PFSK-1 (cell line): ENCODE measurements around the gene SLC6A7.

Source experiments
- FOXP2 ChIP-seq: optimal IDR thresholded peaks from 2 replicates; pipeline ENCODE3; 2011; ENCODE audit warnings: borderline replicate concordance, control low read depth, inconsistent platforms; ENCODE audit not compliant: insufficient read depth; ENCODE audit errors: extremely low read length, extremely low read depth
- POLR2AphosphoS5 ChIP-seq: IDR thresholded peaks from 2 replicates; pipeline ENCODE4 v1.6.1; 2012; ENCODE audit warnings: low read depth, mild to moderate bottlenecking, control low read depth, low read length, moderate library complexity
- SIN3A ChIP-seq: IDR thresholded peaks from 2 replicates; pipeline ENCODE4 v1.6.1; 2012; ENCODE audit warnings: mild to moderate bottlenecking, low read length, moderate library complexity, borderline replicate concordance; ENCODE audit not compliant: insufficient read depth
- TAF1 ChIP-seq: IDR thresholded peaks from 2 replicates; pipeline ENCODE4 v1.6.1; 2012; ENCODE audit warnings: low read length, control low read depth, borderline replicate concordance; ENCODE audit not compliant: insufficient read depth
- TF ChIP-seq, protein P1 (sequence below), 2 experiments: IDR thresholded peaks; 2 replicates each; pipeline versions ENCODE4 v1.6.1 to v1.8.0; 2011 to 2012; ENCODE audit warnings: low read depth in 2 of 2, low read length in 2 of 2, control low read depth in 1 of 2, inconsistent platforms in 1 of 2, mild to moderate bottlenecking in 1 of 2, moderate library complexity in 1 of 2; ENCODE audit not compliant: insufficient read depth in 1 of 2

Gene SLC6A7

DNA sequence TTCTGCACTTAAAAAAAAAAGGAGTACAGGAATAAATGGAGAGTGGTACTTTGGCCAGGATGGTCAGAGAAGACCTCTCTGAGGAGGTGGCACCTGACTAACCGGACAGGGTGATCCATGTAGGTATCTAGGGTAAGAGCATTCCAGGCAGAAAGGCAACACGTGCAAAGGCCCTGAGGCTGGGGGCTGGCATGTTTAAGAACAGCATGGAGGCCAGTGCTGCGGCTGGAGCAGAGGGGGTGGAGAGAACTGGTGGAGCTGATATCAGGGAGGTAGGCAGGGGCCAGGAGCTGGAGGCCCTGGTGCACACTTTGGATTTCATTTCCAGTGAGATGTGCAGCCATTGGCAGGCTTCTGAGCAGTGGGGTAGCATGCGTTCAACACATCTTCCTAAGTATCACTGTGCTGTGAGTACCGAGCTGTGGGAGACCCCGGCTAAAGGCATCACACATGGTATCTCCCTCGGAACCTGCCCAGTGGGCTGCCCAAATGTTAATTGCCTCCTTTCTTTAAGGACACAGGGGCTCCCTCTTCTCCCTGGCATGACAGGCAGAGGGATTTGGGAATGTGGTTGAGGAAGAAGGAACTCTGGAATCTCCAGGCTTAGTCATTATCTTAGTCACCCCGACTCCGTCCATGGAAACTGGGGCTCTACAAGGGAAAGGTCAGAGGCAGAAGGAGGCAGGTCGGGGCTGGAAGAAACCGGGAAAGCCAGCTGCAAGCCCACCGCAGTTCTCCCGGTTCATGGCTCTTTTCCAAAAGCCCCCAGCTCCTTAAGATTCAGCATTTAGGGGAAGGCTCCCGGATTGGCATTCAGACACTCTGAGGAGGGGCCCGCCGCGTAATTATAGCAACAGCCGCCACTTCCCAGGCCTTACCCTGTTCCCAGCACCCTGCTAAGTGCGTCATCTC lies 18.6 kb downstream of the SLC6A7 start:
- TF ChIP-seq TAF1 (no peak), POLR2AphosphoS5 (no peak), FOXP2 (no peak)
- TF ChIP-seq, protein P1, sequence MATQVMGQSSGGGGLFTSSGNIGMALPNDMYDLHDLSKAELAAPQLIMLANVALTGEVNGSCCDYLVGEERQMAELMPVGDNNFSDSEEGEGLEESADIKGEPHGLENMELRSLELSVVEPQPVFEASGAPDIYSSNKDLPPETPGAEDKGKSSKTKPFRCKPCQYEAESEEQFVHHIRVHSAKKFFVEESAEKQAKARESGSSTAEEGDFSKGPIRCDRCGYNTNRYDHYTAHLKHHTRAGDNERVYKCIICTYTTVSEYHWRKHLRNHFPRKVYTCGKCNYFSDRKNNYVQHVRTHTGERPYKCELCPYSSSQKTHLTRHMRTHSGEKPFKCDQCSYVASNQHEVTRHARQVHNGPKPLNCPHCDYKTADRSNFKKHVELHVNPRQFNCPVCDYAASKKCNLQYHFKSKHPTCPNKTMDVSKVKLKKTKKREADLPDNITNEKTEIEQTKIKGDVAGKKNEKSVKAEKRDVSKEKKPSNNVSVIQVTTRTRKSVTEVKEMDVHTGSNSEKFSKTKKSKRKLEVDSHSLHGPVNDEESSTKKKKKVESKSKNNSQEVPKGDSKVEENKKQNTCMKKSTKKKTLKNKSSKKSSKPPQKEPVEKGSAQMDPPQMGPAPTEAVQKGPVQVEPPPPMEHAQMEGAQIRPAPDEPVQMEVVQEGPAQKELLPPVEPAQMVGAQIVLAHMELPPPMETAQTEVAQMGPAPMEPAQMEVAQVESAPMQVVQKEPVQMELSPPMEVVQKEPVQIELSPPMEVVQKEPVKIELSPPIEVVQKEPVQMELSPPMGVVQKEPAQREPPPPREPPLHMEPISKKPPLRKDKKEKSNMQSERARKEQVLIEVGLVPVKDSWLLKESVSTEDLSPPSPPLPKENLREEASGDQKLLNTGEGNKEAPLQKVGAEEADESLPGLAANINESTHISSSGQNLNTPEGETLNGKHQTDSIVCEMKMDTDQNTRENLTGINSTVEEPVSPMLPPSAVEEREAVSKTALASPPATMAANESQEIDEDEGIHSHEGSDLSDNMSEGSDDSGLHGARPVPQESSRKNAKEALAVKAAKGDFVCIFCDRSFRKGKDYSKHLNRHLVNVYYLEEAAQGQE (IDR thresholded peaks at IDR 0.05; ENCODE audit: insufficient read depth in 1 of 2, low read depth in 2 of 2, low read length in 2 of 2): no peak

DNA sequence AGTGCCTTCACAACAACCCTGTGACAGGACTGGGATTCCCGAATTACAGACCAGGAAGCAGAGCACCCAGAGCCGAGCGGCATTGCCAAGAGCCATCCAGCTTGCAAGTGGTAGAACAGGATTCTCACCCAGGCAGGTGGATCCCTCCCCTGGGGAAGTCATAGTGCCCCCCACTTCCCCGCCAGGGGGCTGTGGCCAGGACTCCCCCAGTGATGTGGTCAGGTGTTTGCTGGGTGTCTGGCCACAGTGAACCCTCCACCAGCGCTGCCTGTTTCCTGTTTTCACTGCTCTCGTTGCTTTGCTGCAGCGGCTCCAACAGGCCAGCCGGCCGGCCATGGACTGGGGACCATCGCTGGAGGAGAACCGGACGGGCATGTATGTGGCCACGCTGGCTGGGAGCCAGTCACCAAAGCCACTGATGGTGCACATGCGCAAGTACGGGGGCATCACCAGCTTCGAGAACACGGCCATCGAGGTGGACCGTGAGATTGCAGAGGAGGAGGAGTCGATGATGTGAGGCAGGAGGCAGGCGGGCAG lies 19.3 kb downstream of the SLC6A7 start:
- TF ChIP-seq POLR2AphosphoS5: no peak
- no peak for TF ChIP-seq FOXP2
- TF ChIP-seq, protein P1 (IDR thresholded peaks at IDR 0.05; ENCODE audit: insufficient read depth in 1 of 2, low read depth in 2 of 2, low read length in 2 of 2): no peak
- no peak for TF ChIP-seq SIN3A
- no peak for TF ChIP-seq TAF1

- TF ChIP-seq TAF1 (no peak), FOXP2 (no peak), SIN3A (no peak), POLR2AphosphoS5 (no peak)
- TF ChIP-seq, protein P1 (IDR thresholded peaks at IDR 0.05; ENCODE audit: insufficient read depth in 1 of 2, low read depth in 2 of 2, low read length in 2 of 2): no peak
Measured at GRCh38 chr5:150210644-150211043, 20.8 kb downstream of the SLC6A7 start.

GRCh38 chr5:150211156-150212030 lies 21.5 kb downstream of the SLC6A7 start:
- TF ChIP-seq, protein P1 (IDR thresholded peaks at IDR 0.05; ENCODE audit: insufficient read depth in 1 of 2, low read depth in 2 of 2, low read length in 2 of 2): no peak
- no peak for TF ChIP-seq TAF1
- TF ChIP-seq SIN3A: no peak
- no peak for TF ChIP-seq FOXP2
- no peak for TF ChIP-seq POLR2AphosphoS5
